Endometrial microvascular endothelial cells (primary cell): ENCODE results near the gene ZMYM4. TPM values are rescaled to one million over a fixed set of nuclear protein-coding genes. Genes with fewer than 3 reads are reported as not detected.
"Not testable (repeated sequence)": the region's sequence is repeated elsewhere in the genome, so short reads cannot be mapped to it uniquely, and the experiment has no call there.

ENCODE experiments used
- in situ Hi-C: cut with HindIII; loops from 2 replicates; pipeline ENCODE4 v1.10.0; 2017; ENCODE audit warnings: low sequenced_read_pairs, low pct_unique_long_range_greater_than_20kb; ENCODE audit errors: inconsistent ontology term
- total RNA-seq: library from RNA; depleted of rRNA; stranded (reverse); fragments of >200 nt; gene quantifications from one replicate; pipeline ENCODE4 v1.2.3, GENCODE V29; 2015; ENCODE audit errors: inconsistent ontology term

The ZMYM4 gene
- total RNA-seq, 1 donor from 2014 or later, result 33.1 TPM

DNA sequence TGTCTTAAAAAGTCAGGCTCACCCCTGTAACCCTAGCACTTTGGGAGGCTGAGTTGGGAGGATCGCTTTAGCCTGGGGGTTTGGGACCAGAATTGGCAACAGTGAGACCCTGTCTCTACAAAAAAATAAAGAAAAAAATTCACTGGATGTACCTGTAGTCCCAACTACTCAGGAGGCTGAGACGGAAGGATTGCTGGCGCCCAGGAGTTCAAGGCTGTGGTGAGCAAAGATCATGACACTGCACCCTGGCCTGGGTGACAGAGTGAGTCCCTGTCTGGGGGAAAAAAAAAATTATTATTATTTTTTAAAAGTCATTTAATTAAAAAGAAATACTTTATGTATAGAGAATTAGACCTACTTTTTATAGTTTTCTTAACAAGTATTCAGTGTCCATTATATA lies 47.1 kb downstream of the ZMYM4 start:
- in situ Hi-C loops, result no loop called here

DNA sequence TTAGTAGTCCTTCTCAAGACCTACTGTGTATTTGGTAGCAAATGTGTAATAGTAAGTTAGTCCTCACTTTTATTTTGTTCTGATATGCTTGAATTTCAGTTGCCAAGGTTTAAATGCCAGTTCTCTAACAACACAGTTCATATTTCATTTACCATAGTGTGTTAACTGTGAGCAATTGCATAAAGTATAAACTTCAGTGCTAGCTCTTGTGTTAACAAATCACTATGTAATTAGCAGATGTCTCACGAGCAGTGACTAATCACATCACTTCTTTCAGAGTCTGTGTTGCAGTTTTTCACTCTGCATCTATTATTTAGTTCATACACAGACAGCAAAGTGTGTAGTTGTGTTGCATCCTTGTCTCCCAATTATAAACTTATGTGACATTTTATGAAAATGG lies 47.8 kb downstream of the ZMYM4 start:
- in situ Hi-C loops, result no loop called here

DNA sequence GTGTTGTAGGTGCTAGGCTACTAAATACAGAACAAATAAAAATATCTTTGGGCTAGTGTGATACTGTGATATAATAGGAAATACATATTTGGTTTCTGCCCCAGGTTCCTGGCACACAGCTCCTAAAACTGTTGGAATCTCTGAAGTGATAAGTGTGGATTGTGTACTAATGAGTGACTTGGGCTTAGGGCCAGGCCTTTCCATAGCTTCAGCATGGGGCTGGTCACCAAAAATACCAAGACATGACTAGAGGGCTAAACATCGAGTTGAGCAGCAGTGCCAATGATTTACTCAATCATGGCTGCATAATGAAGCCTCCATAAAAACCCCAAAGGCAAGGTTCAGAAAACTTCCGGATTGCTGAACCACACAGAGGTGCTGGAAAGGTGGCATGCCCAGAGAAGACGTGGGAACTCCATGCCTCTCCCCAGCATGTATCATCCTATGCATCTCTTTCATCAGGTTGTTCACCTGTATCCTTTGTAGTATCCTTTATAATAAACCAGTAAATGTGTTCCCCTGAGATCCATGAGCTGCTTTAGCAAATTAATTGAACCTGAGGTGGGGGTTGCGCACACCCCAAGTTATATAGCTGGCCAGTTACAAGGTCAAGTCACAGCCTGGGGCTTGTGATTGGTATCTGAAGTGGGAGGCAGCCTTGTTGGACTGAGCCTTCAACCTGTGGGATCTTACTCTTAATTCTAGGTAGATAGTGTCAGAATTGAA lies 51.6 kb downstream of the ZMYM4 start:
- in situ Hi-C loops, result no loop called here

DNA sequence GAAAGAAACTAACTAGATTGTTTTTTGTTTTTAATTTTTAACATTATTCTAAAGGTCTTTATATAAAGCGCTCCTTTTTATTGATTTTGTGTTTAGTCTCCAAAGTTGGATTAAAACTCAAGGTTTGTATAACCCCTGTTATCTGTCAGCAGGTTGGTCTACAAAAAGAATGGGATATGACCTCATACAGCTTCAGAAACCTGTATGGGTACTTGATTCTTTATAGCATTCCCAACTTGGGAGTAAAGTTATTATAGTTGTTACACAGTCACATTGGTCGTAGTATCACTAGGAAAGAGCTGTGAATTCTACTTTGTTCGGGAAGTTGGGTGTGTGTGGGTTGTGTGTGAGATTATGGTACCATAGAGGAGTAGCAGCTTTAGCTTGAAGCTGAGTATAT lies 52.4 kb downstream of the ZMYM4 start:
- in situ Hi-C loops, result no loop called here

DNA sequence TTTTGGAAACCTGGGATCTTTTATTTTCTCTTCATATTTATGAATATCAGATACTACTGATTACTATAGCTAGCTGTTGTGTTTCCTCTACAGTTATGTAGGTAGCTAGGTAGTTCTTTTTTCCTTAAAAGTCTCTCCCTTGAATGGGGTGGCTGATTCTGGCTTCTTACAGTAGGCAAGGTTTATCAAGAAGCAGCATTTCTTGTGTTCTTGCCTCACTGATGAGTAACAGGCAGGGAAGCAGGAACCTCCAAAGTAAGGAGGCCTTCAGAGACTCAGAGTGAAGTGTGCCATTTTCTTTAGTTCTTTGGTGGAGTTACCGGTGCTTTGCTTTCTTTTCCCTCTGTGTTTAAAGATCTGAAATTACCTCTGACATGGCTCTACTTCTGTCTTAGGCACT lies 56.0 kb downstream of the ZMYM4 start:
- in situ Hi-C loops, result no loop called here

DNA sequence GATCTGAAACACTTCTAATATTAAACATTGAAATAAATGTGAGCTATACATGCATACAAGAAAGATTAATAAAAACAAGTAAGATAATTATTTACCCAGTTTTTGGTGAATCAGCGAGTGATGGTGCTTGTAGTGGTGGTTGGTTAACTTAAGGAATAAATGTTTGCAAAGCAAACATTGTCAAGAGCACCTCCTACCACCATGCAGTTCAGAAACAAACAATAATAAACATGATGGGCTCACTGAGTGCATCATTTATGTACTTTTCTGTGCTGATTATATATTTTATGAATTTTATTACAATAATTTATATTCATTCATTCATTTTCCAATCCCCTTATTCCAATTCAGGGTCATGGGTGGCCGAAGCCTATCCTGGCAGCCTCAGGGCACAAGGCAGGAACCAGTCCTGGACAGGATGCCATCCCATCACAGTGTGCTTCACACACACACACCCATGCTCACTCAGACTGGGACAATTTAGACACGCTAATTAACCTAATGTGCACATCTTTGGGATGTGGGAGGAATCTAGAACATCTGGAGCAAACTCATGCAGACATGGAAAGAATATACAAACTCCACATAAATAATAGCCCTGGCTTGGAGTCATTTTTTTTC lies 57.8 kb downstream of the ZMYM4 start:
- in situ Hi-C loops, result no loop called here

DNA sequence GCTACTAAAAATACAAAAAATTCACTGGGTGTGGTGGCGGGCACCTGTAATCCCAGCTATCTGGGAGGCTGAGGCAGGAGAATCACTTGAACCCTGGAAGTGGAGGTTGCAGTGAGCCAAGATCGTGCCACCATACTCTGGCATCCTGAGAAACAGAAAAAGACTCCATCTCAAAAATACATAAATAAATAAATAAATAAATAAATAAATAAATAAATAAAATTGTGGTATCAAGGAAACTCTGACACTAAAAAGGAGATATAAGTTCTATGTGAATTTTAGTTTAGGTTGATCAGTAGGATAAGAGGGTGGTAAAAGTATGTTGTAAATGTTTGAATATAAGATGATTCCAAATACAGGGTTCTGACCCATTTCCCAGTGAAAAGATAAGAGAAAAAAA lies 63.1 kb downstream of the ZMYM4 start:
- in situ Hi-C loops, result not testable (repeated sequence)

DNA sequence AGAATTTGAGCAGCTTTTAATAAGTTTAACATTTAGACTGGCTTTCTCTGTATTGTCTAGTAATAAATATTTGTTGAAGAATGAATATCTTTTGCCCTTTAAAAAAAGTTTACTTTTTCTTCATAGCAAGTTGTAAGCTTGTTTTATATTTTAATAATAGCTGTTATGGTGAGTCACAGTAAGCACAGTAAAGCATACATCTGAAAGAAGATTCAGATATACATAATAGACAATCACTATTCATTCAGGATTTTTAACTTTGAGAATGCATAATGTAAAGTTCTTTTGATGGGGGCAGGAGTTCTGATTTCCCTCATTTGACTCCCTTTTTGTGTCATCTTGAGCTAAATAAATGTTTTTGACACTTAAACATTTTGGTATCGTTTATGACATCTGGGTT lies 66.0 kb downstream of the ZMYM4 start:
- in situ Hi-C loops, result no loop called here

DNA sequence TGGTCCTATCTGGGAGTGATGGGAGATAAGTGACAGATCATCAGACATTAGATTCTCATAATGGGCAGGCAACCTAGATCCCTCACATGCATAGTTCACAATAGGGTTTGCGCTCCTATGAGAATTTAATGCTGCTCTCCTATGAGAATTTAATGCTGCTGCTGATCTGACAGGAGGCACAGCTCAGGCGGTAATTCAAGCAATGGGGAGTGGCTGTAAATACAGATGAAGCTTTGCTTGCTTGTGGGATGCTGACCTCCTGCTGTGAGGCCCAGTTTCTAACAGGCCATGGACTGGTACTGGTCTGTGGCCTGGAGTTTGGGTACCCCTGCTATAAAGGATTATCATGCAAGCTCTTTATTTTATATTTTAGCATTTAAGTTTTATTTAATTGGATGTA lies 72.0 kb downstream of the ZMYM4 start:
- in situ Hi-C loops, result no loop called here

DNA sequence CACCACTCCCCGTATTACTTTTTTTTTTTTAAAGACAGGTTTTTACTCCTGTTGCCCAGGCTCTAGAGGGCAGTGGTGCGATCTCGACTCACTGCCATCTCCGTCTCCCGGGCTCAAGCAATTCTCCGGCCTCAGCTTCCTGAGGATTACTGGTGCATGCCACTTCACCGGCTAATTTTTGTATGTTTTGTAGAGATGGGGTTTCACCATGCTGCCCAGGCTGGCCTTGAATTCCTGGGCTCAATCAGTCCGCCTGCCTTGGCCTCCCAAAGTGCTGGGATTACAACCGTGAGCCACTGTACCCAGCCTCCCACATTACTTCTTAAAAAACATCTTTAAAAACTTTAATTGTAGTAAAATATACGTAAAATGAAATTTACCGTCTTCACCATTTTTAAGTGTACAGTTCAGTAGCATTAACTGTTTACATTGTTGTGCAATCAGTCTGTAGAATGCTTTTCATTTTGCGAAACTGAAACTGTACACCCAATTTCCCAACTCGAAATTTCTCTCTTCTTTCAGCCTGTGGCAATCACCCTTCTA lies 77.0 kb downstream of the ZMYM4 start:
- in situ Hi-C loops, result no loop called here

DNA sequence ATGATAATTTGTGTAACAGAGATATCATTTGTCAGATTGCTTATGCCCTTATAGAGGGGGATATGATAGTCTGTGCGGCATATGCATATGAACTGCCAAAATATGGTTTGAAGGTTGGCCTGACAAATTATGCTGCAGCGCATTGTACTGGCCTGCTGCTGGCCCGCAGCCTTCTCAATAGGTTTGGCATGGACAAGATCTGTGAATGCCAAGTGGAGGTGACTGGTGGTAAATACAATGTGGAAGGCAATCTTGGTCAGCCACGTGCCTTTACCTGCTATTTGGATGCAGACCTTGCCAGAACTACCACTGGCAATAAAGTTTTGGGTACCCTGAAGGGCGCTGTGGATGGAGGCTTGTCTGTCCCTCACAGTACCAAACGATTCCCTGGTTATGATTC lies 82.4 kb downstream of the ZMYM4 start:
- in situ Hi-C loops, result no loop called here

DNA sequence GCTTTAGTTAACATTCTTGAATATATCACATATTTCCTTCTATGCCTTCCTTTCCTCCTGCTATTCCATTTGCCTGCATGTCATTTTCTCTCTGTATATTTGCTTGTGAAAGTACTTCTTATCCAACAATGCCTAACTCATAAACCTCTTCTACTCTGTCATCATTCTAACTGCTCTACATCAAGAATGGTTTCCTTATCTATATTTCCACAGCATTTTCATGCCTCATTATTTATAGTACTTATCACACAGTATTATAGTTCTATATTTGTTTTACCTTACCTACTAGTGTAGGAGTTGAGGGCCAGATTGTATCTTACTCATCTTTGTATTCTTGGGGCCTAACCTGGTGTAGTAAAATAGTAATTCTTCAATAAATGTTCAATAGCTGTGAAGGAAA lies 91.5 kb downstream of the ZMYM4 start:
- in situ Hi-C loops, result no loop called here

DNA sequence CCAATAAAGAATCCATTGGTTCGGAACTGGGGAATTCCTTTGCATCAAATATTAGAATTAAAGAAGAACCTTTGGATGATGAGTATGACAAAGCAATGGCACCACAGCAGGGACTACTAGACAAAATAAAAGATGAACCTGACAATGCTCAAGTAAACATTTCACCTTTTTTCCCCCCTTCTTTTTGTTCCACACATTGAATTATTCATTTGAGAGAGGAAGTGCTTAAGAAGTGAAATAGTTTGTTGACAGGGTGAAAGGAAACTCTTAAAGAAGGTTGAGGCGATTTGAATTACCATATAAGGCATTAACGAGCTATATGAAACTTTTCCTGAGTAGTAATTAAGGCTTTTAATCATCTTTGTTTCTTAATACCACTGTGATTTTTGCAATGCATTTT lies 93.1 kb downstream of the ZMYM4 start:
- in situ Hi-C loops, result no loop called here

DNA sequence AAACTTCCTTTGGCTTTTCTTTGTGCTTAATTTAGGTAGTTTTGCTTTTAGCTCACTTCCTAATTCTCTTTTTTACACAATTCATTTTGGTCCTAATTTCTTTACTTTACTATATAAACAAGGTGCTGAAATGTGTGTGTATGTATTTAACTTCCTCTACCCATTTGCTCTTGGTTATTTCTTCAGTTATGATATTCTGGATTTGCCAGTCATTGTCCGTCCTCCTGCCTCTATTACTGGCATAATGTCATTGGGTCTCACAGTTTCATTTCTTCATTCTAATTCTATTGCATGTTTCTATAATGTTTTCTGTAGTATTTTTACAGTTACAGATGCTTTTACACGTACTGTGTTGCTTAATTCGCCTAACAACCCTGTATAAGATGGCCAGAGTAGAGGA lies 96.2 kb downstream of the ZMYM4 start:
- in situ Hi-C loops, result no loop called here

DNA sequence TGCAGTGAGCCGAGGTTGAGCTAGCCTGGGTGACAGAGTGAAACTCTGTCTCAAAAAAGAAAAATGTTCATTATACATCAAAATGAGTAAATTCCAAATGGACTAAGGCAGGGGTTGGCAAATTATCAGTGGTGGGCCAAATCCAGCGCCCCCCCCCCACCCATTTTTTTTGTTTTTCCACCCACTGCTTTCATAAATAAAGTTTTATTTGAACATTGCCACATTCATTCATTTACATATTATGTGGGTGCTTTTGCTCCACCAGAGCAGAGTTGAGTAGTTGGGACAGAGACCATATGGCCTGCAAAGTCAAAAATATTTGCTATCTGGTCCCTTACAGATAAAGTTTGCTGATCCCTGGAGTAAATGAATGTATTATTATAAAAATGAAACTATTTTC lies 99.4 kb downstream of the ZMYM4 start:
- in situ Hi-C loops, result no loop called here

DNA sequence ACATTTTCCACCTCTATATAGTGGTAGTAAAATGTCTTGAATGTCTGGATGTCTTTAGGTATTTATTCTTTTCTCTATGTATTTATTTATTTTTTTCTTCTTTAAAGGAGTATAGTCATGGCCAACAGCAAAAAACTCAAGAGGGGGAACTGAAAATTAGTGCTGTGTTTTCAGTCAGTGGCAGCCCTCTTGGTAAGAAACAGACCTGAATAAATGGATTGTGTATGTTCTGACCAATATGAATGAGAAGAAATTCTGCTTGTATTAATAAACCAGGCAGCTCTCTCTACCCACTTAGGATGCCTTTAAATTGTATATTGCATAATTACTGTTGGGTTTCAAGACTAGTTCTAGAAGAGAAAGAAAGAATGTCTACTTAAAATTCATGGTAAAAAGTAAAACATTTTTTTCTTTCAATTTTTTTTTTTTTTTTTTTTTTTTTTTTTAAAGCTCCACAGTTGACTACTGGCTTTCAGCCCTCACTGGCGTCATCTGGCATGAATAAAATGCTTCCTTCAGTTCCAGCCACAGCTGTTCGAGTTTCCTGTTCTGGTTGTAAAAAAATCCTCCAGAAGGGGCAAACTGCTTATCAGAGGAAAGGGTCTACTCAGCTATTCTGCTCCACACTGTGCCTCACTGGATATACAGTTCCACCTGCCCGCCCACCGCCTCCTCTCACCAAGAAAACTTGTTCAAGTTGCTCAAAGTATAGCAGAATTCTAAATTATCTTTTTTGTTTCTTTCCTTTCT lies 101.6 kb downstream of the ZMYM4 start:
- in situ Hi-C loops, result no loop called here

DNA sequence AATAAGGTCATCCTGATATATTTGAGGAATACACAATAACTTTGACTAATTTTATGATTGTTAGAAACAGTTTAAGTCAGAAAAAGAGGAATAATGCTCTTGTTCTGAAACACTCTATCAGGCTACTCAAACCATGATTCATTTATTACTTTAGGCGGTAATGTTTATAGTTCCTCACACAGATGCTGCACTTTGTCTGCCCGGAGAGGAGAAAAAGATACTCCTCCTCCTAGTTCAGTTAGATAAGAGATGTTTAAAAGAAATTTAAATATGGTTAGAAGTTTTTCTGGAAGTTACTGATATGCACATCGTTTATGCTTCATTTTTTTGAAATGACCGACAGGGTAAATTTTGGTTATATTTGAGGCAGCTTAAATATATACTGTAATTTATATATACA lies 103.0 kb downstream of the ZMYM4 start:
- in situ Hi-C loops, result no loop called here

DNA sequence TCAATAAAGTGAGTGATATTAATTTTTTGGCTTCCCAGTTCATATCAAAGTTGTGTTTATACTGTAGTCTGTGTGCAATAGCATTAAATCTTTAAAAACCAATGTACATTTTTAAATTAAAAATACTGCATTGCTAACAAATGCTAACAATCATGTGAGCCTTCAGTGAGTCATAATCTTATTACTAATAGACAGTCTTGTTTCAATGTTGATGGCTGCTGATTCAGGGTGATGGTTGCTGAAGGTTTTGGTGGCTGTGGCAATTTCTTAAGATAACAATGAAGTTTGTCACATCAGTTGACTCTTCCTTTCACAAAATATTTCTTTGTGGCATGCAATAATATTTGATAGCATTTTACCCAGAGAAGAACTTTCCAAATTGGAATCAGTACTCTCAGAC lies 109.0 kb downstream of the ZMYM4 start:
- in situ Hi-C loops, result no loop called here

DNA sequence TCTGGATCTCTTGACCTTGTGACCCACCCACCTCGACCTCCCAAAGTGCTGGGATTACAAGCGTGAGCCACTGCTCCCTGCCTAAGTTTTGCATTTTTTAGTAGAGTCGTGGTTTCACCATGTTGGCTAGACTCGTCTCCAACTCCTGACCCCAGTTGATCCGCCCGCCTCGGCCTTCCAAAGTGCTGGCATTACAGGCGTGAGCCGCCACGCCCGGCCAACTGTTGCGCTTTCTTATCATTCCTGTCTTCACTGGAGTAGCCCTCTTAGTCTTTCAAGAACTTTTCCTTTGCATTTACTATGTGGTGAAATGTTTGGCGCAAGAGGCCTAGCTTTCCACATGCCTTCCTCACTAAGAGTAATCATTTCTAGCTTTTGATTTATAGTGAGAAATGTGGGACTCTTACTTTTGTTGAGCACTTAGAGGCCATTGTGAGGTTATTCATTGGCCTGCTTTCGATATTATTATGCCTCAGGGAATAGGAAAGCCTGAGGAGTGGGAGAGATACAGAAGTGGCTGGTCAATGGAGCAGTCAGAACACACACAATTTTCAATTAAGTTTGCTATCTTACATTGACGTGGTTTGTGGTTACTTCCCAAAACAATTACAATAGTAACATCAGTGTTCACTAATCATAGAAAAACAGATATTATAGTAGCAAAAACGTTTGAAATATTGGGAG lies 111.0 kb downstream of the ZMYM4 start:
- in situ Hi-C loops, result no loop called here
